Upper lobe of left lung (tissue), 6 donors: ENCODE data around the gene TTC39C. TPM values are rescaled to one million over a fixed set of nuclear protein-coding genes. Genes with fewer than 3 reads are reported as not detected.

Experiments used
- ATAC-seq, 2 donors: fragments of 200-7000 bp; cut with Tn5 transposase; one replicate each; pipeline ENCODE4 v1.9.1; 2022; ENCODE audit warnings: mild to moderate bottlenecking in 2 of 2, moderate library complexity in 2 of 2; ENCODE audit not compliant: low FRiP score in 2 of 2
- DNase-seq, 2 donors: peaks; one replicate each; pipeline ENCODE4 v3.0.0-alpha.2; 2019 to 2020
- H3K27ac ChIP-seq, 4 donors: fragments of 200-600 bp; sonication (generic); one replicate each; pipeline ENCODE4 v1.5.1; 2016 to 2019
- H3K27me3 ChIP-seq, 4 donors: fragments of 200-600 bp; sonication (generic); one replicate each; pipeline ENCODE4 v1.5.1; 2017 to 2019
- H3K36me3 ChIP-seq, 4 donors: fragments of 200-600 bp; sonication (generic); one replicate each; pipeline ENCODE4 v1.5.1; 2016 to 2019
- H3K4me1 ChIP-seq, 4 donors: fragments of 200-600 bp; sonication (generic); one replicate each; pipeline ENCODE4 v1.5.1; 2018 to 2019
- H3K4me3 ChIP-seq, 4 donors: fragments of 200-600 bp; sonication (generic); one replicate each; pipeline ENCODE4 v1.5.1; 2017 to 2019; ENCODE audit warnings: mild to moderate bottlenecking in 2 of 4, moderate library complexity in 1 of 4
- H3K9me3 ChIP-seq, 4 donors: fragments of 200-600 bp; sonication (generic); one replicate each; pipeline ENCODE4 v1.5.1; 2018 to 2019
- EP300 ChIP-seq, 4 donors: sonication (generic); formaldehyde crosslinking; IDR thresholded peaks; one replicate each; pipeline ENCODE4 v1.5.1; 2017; ENCODE audit warnings: antibody characterized with exemption in 4 of 4, control low read depth in 2 of 4
- POLR2A ChIP-seq, 4 donors: fragments of 450-650 bp; IDR thresholded peaks; one replicate each; pipeline ENCODE4 v1.5.1; 2016 to 2017; ENCODE audit warnings: antibody characterized with exemption in 4 of 4, mild to moderate bottlenecking in 2 of 4
- POLR2AphosphoS5 ChIP-seq, 2 donors: sonication (generic); formaldehyde crosslinking; IDR thresholded peaks; one replicate each; pipeline ENCODE4 v1.5.1; 2017; ENCODE audit warnings: antibody characterized with exemption in 2 of 2
- WGBS, 2 donors: methylation state at CpG; one replicate each; pipeline ENCODE4 v1.1.5; 2017 to 2018; 5-methylcytosine and 5-hydroxymethylcytosine counted together
- total RNA-seq, 6 donors: library from RNA; depleted of rRNA in 4 of 6; stranded (reverse); fragments of >200 nt in 4 of 6; gene quantifications; one replicate each; pipeline versions ENCODE4 v1.1.0 to v1.2.1, GENCODE V29; 2016 to 2021
- TF ChIP-seq, protein P1 (sequence below), 6 experiments: fragments of 450-650 bp in 4 of 6; fragments of 200-600 bp in 2 of 6; sonication (generic) in 2 of 6; IDR thresholded peaks; one replicate each; pipeline ENCODE4 v1.5.1; 2016 to 2019; ENCODE audit warnings: antibody characterized with exemption in 6 of 6
- donor health status: DM: no; HTN: no; CAD: no; lungs with moderate emphysema.
- donor health status: DM: no; HTN: yes; CAD: no; lungs with severe emphysema.

TTC39C gene
- total RNA-seq, 6 donors from 2014 or later: 12.8 to 31.5 (median 19.5) TPM

GRCh38 chr18:23992941-23993280 is 21.6 kb upstream of the TTC39C start:
- H3K9me3 ChIP-seq: no peaks in the 10 kb centered on the region
- peaks cover 4 to 22% (median 10%) of the 10 kb centered on the region in 4 donors for H3K4me1 ChIP-seq
- no peaks in the 10 kb centered on the region for H3K36me3 ChIP-seq
- 81 to 87% methylated on average over 2 of the region's 2 CpGs for WGBS, 2 donors
- ATAC-seq (no peak), DNase-seq (no peak)
- peak overlapping the region in 1 of 4 donors; percentile 62 for H3K27ac ChIP-seq
- H3K4me3 ChIP-seq: no peak overlapping the region
- TF ChIP-seq, protein P1, sequence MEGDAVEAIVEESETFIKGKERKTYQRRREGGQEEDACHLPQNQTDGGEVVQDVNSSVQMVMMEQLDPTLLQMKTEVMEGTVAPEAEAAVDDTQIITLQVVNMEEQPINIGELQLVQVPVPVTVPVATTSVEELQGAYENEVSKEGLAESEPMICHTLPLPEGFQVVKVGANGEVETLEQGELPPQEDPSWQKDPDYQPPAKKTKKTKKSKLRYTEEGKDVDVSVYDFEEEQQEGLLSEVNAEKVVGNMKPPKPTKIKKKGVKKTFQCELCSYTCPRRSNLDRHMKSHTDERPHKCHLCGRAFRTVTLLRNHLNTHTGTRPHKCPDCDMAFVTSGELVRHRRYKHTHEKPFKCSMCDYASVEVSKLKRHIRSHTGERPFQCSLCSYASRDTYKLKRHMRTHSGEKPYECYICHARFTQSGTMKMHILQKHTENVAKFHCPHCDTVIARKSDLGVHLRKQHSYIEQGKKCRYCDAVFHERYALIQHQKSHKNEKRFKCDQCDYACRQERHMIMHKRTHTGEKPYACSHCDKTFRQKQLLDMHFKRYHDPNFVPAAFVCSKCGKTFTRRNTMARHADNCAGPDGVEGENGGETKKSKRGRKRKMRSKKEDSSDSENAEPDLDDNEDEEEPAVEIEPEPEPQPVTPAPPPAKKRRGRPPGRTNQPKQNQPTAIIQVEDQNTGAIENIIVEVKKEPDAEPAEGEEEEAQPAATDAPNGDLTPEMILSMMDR (IDR thresholded peaks at IDR 0.05): no peak
- peak in 1 of 4 donors; percentile 24 for TF ChIP-seq POLR2A (IDR thresholded peaks at IDR 0.05)
- no peaks in the 10 kb centered on the region for H3K27me3 ChIP-seq

DNA sequence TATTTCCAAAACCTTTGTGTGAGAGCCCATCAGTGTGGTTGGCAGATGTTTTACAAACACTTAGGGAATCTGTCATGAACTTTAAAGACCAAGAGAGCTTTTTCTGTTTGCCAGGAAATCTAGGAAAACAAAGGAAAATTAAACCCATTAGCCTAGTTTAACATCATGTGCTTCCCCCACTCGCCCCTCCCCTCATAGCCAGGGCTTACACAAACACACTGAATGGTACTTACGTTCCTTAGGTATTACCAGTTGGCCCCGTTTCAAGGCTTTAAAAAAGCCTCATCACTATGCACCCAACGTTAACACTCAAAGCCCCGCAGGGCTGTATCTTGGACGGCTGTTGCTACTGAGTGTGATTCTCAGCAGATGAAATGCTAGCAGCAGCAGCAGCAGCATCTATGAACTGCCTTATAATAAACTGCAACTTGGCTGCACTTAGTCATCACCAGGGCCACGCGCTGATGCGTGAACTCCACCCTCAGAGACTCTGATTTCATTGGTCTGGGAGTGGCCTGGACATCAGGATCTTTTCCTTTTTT is 20.1 kb upstream of the TTC39C start:
- Histone ChIP-seq H3K4me1 (peaks cover 4 to 22% (median 10%) of the 10 kb centered on the region in 4 donors), H3K27ac (peak overlapping the region in 1 of 4 donors; percentile 33), H3K9me3 (no peaks in the 10 kb centered on the region), H3K4me3 (no peak overlapping the region), H3K36me3 (no peaks in the 10 kb centered on the region), H3K27me3 (no peaks in the 10 kb centered on the region)
- ATAC-seq: peak; percentile 83 to 86
- WGBS, 2 donors: 24 to 38% methylated on average over 9 of the region's 9 CpGs
- TF ChIP-seq POLR2A (IDR thresholded peaks at IDR 0.05) (peak in 1 of 4 donors; percentile 28), EP300 (IDR thresholded peaks at IDR 0.05) (peak in 1 of 4 donors; percentile 71), POLR2AphosphoS5 (IDR thresholded peaks at IDR 0.05) (peak in 1 of 2 donors; percentile 27)
- TF ChIP-seq, protein P1 (IDR thresholded peaks at IDR 0.05): no peak
- DNase-seq: peak in 1 of 2 donors; percentile 73

DNA sequence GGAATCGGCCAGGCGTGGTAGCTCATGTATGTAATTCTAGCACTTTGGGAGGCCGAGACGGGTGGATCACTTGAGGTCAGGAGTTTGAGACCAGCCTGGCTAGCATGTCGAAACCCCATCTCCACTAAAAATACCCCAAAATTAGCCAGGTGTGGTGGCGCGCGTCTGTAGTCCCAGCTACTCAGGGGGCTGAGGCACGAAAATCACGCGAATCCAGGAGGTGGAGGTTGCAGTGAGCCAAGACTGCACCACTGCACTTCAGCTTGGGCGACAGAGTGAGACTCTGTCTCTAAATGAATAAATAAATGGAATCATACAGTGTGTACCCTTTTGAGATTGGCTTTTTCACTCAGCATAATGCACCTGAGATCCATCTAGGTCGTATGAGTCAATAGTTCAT is 19.4 kb upstream of the TTC39C start:
- H3K27ac ChIP-seq: no peak overlapping the region
- 94 to 96% methylated on average over 13 of the region's 13 CpGs for WGBS, 2 donors

DNA sequence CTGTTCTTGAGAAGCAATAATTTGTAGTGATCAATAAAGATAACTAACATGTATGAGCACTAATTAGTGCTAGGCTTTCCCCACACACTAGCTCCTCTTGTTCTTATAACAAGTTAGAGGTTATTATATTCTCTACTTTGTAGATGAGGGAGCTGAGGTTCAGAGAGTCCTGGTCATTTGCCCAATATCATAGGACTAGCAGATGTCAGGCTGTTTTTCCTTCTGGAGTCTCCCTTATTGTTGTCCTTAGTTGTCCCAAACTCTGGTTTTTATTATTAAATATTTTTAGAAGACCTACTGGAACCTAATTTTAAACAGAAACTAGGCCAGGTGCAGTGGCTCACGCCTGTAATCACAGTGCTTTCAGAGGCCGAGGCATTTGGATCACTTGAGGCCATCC is 16.5 kb upstream of the TTC39C start:
- Histone ChIP-seq H3K4me1 (peaks cover 0 to 11% (median 6%) of the 10 kb centered on the region in 4 donors), H3K36me3 (no peaks in the 10 kb centered on the region), H3K27ac (no peak overlapping the region), H3K27me3 (no peaks in the 10 kb centered on the region), H3K9me3 (no peaks in the 10 kb centered on the region), H3K4me3 (no peak overlapping the region)
- ATAC-seq (no peak), DNase-seq (no peak)
- WGBS, 2 donors: 91 to 100% methylated on average over 2 of the region's 2 CpGs
- TF ChIP-seq, protein P1 (IDR thresholded peaks at IDR 0.05): no peak
- TF ChIP-seq POLR2AphosphoS5 (IDR thresholded peaks at IDR 0.05) (no peak), POLR2A (IDR thresholded peaks at IDR 0.05) (no peak), EP300 (IDR thresholded peaks at IDR 0.05) (no peak)

More for the DNA sequence above, 19.4 kb upstream of the TTC39C start:
- no peak for ATAC-seq
- no peak for DNase-seq
- H3K36me3 ChIP-seq: no peaks in the 10 kb centered on the region
- no peaks in the 10 kb centered on the region for H3K27me3 ChIP-seq
- H3K4me1 ChIP-seq: peaks cover 4 to 22% (median 10%) of the 10 kb centered on the region in 4 donors
- no peak for TF ChIP-seq POLR2A (IDR thresholded peaks at IDR 0.05)
- TF ChIP-seq, protein P1 (IDR thresholded peaks at IDR 0.05): no peak
- TF ChIP-seq POLR2AphosphoS5 (IDR thresholded peaks at IDR 0.05): no peak
- no peak for TF ChIP-seq EP300 (IDR thresholded peaks at IDR 0.05)
- H3K9me3 ChIP-seq: no peaks in the 10 kb centered on the region
- no peak overlapping the region for H3K4me3 ChIP-seq

DNA sequence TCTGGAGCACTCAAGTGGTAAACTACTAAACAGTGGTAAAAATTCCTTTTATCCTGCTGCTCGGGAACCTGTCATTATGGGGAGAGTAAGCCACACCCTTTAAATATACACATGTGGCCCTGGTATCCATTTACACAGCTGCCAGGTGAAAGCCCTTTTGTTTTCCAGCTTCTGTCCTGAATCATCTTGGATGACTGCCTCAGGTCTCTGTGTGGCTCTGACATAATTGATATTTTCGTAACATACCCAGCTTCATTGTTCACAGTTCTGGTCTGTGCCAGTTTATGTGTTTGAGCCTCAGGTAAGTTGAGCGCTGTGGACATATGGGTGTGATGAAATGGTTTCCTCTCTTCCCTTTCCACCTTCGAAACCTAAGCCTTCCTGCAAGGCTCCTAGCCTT is 15.7 kb upstream of the TTC39C start:
- 42 to 43% methylated on average over 4 of the region's 4 CpGs for WGBS, 2 donors
- no peak for DNase-seq
- H3K36me3 ChIP-seq: no peaks in the 10 kb centered on the region
- H3K27me3 ChIP-seq: no peaks in the 10 kb centered on the region
- TF ChIP-seq, protein P1 (IDR thresholded peaks at IDR 0.05): no peak
- no peak for TF ChIP-seq EP300 (IDR thresholded peaks at IDR 0.05)
- H3K4me1 ChIP-seq: peaks cover 0 to 9% (median 6%) of the 10 kb centered on the region in 4 donors
- no peak overlapping the region for H3K27ac ChIP-seq
- no peak for ATAC-seq
- no peak overlapping the region for H3K4me3 ChIP-seq
- no peaks in the 10 kb centered on the region for H3K9me3 ChIP-seq
